Amniotic stem cell (primary cell): ENCODE measurements around the gene STAG1.
"Not testable (repeated sequence)": the region's sequence is repeated elsewhere in the genome, so short reads cannot be mapped to it uniquely, and the experiment has no call there.

Source experiments
- DNase-seq: peaks from one replicate; lab custom pipeline; 2025; lab: John Stamatoyannopoulos, UW

STAG1 gene

DNA sequence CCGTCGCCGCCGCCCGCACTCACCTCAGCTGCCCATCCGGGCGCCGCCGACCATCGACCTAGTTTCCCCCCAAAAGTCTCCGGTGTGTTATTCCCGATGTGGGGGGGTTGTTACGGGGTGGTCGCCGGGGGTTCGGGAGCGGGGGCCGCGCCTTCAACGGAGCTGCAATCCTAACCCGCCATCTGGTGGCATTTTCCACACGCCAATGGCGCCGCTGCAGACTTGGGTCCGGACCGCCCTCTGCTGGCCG is at the start of gene STAG1:
Gene STAG1, minus strand, starts transcription at position 207 of the 250 bp plus-strand sequence. CDS start 121,480 bp downstream, outside the sequence.
- no peak for DNase-seq

DNA sequence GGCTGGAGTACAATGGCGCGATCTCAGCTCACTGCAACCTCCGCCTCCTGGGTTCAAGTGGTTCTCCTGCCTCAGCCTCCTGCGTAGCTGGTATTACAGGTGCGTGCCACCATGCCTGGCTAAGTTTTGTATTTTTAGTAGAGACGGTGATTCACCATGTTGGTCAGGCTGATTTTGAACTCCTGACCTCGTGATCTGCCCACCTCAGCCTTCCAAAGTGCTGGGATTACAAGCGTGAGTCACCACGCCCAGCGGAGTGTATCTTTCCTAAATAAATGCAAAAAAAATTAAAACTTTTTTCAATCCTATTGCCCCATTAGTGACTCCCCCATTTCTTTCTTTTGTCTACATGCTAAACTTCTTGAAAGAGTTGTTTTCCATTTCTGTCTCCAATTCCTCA is 49.0 kb upstream of the STAG1 start:
- not testable (repeated sequence) for DNase-seq

DNA sequence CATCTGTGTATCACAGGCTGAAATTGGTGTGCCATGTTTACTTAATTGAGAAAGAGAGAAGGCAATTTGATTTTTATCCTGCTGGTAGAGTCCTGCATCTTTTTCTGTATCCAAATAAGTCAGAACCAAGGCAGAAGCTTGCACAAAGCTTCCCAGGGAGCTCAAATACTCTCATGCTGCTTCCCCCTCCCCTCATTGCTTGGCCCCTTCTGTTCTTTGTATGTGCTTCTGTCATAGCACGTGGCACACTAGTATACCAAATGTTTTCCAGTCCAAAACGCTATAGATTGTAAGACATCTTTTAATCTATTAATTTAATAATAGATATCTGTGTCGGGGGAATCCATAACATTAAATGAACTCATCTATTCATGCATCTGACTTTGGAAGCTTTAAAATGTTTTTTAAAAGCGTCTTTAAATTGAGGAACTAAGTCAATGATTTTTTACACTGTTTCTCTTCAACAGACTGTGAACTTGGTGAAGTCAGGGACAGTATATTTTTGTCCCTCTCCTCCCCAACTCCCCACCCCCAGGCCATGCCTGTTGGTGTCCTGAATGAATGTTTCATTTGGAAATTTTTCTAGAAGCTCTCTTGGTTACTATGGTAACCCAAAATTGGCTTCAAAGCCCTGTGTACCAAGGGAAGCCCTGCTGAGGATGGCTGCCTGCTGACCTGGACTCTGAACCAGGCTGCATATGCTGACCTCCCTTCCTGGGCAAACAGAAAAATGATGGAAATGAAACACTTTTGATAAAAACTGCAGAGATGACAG is 40.6 kb upstream of the STAG1 start:
- DNase-seq: no peak

DNA sequence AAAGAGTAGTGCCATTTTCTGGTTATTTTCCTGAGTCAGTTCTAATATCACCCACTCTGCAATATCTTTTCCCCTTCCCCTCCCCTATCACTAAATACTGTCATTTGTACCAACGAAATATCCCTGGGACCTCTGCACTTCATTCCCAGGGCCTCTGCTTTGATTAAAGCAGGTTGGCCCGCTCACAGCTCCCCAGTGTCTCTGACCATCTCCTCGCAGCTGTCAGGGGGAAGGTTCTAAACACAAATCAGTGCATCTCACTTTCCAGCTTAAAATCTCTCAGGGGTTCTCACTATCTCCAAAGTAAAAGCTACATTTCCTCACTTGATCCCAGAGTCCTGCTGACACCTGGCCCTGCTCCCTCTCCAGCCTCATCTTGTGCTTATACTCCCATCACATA is 38.6 kb upstream of the STAG1 start:
- no peak for DNase-seq

DNA sequence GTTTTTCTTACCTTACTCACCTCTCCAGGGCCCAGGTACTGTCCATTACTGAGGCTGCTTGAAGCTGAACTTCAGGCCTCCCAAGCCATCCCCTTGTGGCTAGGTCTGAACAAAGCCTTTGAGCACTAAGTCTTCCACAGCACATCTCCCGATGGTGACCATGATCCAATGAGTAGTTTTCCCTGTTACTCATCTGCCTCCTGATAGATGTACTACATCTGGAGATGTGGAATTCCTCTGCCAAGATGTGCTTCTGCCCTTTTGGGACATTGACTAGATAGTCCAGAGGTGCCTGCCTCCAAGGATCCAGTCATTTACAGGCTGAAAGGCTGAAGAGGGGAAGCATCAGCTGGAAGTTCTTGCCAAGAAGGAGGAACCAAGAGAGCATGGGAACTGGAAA is 37.8 kb upstream of the STAG1 start:
- DNase-seq: no peak

DNA sequence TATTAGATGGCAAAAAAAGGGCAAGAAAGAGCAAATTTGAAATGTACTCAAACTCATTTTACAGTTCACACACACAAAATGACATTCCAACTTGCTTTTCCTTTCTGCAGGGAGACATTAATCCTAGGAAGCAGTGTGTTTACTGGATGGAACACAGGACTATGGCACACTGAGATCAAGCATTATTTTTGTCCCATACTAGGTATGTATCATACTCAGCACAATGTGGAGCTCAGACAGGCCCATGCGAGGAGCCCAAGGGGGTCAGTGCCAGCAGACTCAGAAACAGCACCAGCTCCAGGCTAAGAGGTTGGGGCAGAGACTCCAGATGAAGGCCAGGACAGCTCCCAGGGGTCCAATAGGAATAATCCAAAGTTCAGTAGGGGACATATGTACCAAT is 36.0 kb upstream of the STAG1 start:
- no peak for DNase-seq

DNA sequence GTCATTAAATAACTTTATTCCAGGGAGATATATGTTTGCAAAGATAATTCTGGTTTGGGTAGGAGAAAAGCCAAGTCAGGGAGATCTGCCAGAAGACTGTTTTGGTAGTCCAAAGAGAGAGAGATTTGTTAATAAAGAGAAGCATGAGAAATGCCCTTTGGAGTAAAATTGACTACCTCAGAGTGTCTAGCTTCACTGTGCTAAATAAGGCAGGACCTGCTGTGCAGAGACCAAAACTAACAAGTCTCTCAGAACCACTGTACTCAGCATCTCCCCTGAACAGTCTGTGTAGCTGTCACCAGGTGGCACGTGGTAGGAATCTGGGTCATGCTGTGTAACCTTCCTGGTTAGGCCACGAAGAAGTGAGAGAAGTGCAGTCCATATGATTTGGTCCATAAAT is 35.2 kb upstream of the STAG1 start:
- no peak for DNase-seq

DNA sequence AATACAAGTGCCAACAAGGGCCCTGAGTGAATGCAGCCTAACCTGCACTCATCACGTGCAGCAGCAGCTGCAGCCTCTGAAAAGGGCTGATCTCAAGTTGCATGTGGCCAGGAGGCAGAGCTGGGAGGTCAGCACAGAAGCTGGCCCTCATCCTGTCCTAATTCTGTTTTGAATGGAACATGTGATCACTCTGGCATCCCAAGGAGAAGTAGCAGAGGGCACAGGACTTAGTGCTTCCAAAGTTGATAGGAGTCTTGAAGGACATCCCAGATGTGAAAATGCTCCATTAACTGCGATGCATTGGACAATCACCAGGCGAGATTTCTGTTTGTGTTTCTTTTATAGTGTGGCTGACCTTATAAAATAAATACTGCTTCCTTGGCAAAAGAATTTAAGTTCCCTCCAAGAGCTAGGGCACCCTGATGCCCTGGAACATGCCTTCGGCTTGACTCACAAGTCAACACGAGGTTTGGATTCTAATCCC is 31.6 kb upstream of the STAG1 start:
- no peak for DNase-seq

DNA sequence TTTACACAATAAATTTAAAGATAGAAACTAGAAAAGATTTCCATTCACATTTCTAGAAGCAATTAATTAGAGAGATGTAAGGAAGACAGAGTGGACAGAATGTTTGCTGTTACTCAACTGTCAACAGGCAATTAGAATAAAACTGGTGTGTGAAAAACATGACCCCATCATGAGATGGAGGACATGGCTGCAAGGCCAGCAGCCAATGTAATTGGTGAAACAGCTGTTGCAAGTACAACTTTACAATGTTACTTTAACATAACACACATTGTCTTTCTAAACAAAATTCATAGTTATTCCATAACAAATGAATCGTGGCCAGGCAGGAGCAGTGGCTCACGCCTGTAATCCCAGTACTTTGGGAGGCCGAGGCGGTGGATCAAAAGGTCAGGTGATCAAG is 28.6 kb upstream of the STAG1 start:
- no peak for DNase-seq

DNA sequence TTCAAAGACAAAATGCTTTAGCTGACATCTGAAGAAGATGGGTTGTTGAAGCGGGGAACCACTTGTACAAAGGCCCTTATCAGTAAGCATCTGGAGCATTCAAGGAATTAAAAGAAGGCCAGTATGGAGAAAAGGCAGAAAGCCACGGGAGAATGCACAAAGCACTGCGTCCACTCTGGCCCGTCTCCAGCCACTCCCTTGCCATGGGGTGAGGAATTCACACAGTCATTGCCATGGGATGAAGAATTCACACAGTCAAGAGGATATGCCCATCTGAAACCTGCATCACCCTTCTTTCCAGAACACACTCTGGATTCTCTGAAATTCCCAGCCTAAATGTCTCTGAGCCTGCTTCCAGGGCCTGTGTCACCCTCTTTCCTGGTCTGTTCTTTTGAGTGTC is 26.7 kb upstream of the STAG1 start:
- DNase-seq: peak; percentile 19

DNA sequence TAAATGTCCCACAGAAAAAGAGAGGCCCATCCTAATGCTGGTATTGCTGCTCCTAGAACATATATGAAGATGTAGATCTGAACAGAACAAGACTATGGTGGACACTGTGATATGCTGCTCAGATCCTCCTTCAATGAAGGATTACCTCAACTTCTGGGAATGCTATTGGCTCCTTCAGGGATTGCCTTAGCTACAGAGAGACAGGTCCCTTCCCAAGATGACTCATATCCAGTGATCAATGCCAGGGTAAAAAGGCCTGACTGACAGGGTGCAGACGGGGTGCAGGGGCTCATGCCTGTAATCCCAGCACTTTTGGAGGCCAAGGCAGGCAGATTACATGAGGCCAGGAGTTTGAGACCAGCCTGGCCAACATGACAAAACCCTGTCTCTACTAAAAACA is 20.5 kb upstream of the STAG1 start:
- no peak for DNase-seq

DNA sequence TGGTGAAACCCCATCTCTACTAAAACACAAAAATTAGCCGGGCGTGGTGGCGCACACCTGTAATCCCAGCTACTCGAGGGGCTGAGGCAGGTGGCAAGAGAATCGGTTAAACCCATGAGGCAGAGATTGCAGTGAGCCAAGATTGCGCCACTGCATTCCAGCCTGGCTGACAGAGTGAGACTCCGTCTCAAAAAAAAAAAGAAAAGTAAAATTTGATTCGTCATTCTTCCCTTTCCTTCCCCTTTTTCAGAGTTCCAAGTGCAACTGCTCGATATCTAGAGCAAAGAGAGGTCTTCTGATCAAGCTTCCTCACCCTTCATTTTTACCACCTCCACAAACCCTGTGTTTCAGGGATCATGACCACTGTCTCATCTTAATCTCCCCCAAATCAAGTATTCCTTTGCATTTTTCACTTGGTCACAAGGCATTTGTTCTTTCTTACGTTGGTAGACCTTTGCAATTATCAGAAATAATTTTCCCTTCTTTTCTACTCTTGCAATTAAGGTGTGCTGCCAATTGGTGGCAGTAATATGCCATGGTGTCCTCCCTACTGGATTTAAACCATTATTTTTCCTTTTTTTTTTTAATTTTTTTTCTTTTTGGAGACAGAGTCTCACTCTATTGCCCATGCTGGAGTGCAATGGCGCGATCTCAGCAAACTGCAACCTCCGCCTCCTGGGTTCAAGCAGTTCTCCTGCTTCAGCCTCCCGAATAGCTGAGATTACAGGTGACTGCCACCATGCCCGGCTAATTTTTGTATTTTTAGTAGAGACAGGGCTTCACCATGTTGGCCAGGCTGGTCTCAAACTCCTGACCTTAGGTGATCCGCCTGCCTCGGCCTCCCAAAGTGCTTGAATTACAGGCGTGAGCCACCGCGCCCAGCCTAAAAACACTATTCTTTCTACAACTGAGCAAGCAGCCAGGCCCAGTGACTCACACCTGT is 6.3 kb upstream of the STAG1 start:
- DNase-seq: not testable (repeated sequence)

DNA sequence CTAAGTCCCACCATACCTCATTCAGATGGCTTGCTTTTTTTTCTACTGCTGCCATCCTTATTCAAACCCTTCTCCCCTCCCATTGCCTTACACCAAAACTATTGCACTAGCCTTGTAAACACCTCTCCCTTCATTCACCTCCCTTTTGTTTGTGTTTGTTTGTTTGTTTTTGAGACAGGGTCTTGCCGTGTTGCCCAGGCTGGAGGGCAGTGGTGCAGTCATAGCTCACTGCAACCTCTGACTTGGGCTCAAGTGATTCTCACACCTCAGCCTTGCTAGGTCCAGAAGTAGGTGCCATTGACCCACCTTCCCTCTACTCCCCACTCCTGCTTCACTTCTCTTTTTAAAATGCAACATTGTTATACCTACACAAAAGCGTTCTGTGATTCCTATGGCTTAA is 3.0 kb upstream of the STAG1 start:
- DNase-seq: no peak

DNA sequence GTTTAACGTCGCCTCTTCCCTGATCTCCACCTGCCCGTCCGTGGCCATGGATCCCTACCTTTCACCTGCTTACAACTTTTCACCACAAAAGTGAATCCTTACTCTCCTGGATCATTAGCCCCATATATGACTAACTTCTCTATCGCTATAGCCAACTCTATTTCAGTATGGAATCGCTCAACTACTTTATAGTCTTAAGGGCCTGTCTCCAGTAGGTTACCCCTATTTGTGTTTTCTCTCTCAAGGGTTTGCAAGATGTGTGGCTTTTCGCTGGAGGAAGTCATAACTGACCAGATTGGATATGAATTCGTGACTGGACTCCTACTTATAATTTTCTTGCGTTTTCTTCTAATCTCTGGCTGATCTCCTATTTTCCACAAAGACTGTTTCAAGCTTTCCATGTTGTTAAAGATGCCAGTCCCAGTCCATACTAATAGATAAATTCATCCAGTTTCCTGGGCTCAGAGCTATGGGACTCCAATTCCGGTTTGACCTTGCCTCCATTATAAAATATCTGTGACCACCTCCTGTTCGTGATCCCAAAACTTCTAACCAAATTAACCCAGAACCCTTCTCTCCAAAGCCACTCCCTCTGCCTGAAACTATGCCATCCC is 1.3 kb upstream of the STAG1 start:
- DNase-seq: no peak

DNA sequence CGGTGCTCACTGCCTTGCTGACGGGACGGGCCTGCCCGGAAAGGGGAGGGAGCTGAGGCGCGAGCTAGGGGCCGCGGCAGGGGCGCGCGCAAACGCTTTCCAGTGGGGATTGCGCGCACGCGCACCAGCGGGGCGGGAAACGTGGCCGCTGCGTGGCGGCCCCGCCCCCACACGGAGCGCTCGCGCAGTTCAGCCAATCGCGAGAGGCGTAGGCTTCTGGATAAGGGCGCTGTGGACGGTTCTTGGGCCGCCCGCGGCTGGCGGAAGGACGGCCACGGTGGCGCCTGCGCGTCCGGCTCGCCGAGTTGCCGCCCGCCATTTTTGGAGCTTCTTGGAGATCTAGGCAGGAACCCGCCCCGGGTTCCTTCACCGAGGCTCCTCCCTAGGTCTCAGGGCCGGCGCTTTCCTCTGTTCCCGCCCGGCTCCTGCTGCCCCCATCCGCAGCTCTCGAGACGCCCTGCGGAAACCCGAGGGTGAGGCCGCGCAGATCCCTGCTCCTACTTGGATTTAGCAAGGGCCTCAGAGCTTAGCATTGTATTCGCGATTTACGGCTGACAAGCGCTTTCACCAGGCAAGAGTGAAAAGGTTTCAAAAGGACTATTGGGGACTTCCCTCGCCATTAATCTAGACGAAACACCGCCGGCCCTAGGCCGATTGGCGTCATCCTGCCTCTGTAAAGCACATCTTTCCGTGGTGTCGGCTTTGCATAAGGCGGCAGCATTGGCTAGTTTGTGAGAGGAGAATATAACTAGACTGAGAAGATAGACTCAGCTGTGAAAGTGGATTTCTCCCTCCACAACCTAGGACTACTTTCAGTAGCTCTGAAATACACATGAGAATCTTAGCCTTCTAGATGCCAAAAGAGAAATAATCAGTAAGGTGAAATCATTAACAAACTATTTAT is 496 bp upstream of the STAG1 start:
- peak; percentile 98 for DNase-seq

DNA sequence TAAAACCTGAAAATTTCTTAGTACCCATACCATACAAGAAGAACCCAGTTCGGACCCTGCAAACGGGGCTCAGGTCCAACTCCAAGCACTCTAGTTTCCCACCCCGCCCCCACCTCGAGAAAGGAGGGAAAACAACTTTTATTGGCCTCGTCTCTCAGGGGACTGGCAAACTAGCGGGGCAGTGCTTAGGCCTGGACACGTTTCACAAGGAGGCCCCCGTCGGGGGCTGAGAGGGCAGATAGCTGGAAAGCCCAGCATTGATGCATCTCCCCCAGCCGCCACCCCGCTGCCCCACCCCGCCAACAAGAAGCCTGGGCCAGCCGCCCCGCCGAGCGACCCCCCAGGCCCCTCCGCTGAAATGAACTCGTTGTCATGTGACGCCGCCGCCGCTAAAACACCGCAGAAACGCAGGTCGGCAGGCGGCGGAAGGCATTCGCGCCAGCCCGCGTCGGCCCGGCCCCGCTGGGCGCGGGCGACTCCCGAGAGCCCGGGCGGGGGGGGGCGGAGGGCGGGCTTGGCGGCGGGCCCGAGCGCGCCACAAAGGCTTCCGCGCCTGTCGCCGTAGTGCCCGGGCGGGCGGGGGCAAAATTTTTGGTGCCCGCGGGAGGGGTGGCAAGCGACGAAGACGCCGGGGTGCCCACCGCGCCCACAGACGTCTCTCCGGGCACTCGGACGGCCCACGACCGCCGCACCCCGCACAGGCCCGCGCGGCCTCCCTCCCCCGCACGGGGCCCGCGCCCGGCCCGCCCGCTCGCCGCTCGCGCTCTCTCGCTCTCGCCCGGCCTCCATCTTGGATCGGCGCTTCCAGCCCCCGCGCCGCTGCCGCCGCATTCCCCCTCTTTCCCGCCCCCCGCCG is 634 bp downstream of the STAG1 start:
- DNase-seq: peak; percentile 35

DNA sequence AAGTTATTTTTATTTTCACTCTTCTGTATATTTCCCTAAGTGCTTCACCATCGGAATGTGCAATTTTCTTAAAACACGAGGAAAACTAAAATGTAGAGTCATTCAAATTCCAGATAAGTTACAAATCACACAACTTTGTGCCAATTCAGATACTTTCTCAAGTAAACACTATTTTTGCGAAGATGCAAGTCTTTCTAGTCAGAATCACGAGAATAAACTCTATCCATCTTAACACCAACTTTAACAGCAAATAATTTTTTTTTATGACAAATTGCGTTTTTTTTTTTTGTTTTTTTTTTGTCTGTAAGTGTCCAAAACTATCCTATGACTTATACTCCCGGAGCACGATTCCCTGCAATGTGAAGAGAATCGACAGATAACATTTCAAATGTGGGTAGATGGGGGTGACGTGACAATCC is 1.3 kb downstream of the STAG1 start:
- DNase-seq: no peak

DNA sequence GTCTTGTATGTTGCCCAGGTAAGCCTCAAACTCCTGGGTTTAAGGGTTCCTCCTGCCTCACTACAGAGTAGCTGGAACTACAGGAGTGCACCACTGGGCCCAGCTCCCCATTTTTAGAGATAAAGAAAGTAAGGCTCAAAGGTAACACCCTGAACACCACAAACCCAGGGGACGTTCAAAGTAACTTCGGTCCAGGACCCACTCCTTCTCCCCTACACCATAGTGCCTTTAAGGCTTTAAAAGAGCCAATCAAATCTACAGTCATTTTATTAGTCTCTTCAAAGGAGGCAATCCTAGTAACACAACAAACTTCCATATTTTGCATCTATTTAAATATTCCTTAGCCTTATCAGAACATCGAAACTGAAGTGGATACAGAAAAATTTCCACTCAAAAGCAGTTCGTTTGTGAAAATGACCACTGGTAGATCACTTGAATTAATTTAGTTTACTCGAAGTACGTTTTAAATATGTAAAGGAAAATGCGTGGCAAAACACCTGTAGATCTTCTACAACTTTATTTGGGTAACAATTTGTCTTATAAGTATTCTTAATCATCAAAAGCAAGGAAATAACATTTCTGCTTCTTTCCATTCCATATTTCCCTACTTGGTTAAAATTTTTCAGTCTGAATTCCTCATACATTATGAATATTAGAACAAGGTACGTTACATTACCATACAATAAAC is 1.8 kb downstream of the STAG1 start:
- DNase-seq: no peak

DNA sequence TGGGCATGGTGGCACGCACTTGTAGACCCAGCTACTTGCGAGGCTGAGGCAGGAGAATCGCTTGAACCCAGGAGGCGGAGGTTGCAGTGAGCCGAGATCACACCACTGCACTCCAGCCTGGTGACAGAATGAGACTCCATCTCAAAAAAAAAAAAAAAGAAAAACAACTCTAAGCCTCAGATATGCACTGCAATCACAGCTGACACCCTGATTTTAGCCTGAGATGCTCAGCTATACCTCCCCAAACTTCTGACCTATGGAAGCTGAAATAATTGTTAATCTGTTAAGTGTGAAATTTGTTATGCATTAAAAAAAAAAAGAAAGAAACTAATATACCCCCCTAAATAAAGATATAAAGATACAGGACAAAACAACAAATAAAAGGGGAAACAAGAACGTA is 2.6 kb downstream of the STAG1 start:
- DNase-seq: not testable (repeated sequence)

DNA sequence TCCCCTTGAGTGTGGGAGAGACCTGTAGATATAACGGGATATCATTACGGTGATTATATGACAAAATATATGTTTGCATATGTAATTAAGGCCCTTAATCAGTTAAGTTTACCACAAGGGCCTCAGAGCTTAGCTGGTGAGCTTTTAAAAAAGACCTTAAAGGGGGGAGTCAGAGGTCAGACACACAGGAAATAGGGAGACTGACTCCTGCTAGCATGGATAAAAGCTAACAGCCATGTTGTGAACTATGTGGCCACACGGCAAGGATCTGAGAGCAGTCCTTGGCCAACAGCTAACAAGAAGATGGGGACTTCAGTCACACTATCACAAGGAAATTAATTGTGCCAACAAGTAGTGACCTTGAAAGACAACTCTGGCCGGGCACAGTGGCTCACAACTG is 3.1 kb downstream of the STAG1 start:
- DNase-seq: no peak
